ENCODE data around the gene LY6G6F. TPM values are rescaled to one million over a fixed set of nuclear protein-coding genes. Genes with fewer than 3 reads are reported as not detected.

The LY6G6F gene
- total and polyA plus RNA-seq, 12 donors = not detected

DNA sequence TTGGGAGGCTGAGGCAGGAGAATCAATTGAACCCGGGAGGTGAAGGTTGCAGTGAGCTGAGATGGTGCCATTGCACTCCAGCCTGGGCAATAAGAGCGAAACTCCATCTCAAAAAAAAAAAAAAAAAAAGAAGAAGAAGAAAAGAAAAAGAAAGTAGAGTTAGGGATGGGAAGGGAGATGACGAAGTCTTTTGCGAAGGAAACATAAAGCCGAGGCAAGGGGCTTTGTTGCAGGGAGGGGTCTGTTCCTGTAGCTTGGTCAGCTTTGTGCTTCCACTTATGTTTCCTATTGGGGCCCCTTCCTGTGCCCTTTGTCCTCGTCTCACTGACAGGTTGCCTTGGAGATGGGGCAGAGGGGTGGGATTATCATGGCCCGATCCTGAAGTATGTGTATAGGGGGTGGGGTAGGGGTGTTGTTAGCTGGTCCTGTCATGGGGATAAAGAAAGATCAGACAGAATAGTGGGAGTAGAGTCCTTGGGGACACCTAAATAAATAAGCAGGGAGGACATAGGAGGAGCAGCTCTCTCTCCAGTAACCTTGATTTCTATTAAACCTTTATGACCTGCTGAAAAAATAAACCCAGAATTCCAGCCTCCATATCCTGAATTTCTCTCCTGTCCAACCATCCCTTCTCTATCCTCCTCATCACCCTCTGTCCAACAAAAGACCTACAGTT is 30.8 kb downstream of the LY6G6F start:
- WGBS, 2 donors = 56 to 58% methylated on average over 7 of the region's 7 CpGs
- intact Hi-C loops (cut with DNase I) = loop anchor here in 6 of 10 donors (5.0 to 10.0 kb wide), 6 partner anchors 55 to 97 kb away; partner anchors contain the start of genes HSPA1B (in 1 of the 6), LY6G5C (in 1 of the 6) and VARS1 (in 1 of the 6)
- H3K9me3 ChIP-seq = no peaks in the 10 kb centered on the region
- H3K27me3 ChIP-seq = no peaks in the 10 kb centered on the region
- DNase-seq = peak in 1 of 2 donors; percentile 23
- peaks cover 7 to 64% (median 55%) of the 10 kb centered on the region in 9 donors for H3K4me1 ChIP-seq
- peaks cover 0 to 33% (median 17%) of the 10 kb centered on the region in 9 donors for H3K36me3 ChIP-seq
- ATAC-seq = no peak
- peak overlapping the region in 5 of 10 donors; percentile 66 to 94 (median 82) for H3K4me3 ChIP-seq
- TF ChIP-seq, protein P1, sequence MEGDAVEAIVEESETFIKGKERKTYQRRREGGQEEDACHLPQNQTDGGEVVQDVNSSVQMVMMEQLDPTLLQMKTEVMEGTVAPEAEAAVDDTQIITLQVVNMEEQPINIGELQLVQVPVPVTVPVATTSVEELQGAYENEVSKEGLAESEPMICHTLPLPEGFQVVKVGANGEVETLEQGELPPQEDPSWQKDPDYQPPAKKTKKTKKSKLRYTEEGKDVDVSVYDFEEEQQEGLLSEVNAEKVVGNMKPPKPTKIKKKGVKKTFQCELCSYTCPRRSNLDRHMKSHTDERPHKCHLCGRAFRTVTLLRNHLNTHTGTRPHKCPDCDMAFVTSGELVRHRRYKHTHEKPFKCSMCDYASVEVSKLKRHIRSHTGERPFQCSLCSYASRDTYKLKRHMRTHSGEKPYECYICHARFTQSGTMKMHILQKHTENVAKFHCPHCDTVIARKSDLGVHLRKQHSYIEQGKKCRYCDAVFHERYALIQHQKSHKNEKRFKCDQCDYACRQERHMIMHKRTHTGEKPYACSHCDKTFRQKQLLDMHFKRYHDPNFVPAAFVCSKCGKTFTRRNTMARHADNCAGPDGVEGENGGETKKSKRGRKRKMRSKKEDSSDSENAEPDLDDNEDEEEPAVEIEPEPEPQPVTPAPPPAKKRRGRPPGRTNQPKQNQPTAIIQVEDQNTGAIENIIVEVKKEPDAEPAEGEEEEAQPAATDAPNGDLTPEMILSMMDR (IDR thresholded peaks at IDR 0.05) = no peak
- peak overlapping the region in 9 of 10 donors; percentile 53 to 98 (median 96) for H3K27ac ChIP-seq

DNA sequence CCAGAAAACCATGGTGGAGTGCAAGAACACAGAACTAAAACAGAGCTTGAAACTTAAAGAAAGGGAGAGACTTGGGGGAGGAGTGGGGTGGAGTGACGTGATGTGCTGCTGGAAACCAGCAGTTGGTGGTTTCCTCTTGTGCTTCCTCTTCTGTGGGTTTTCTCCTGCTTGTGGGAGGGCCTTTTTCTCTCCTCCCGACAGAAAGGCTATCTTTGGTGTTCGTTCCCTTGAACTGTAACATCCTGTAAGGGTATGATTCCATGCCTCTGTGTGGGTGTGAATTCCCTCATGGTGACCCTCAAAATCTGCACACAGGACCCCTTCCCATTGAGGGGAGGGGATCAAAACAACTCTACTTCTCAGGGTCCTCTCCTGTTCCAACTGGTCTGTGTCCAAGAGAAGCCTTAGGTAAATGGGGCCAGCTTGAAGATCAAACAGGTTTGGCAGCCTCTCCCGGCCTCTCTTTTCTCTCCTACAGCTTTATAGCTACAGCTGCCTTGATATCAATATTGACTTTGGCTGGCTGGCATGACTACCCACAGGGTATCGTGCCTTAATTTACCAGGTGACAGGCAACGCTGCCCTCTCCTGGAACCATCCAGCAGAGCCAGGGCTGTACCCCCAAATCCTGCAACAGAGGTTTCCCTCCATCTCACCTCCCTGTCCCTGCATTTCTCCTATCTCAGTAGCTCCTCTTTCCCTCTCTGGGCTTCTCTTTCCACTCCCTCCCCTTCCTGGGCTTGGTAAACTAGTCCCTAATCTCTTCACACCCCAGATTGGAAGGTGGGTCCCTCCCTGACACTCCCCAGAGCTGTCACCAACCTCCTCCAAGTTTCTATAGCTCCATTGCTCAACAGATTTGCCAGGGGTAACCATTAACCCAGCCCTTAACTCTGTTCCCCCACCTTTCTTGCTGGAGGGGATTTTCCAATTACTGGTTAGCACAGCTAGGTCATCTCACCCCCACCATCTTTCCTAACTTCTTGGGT is 31.6 kb downstream of the LY6G6F start:
- peak in 1 of 2 donors; percentile 63 for DNase-seq
- H3K36me3 ChIP-seq = peaks cover 0 to 33% (median 9%) of the 10 kb centered on the region in 9 donors
- peak in 2 of 8 donors; percentile 4 to 21 for ATAC-seq
- TF ChIP-seq, protein P1 (IDR thresholded peaks at IDR 0.05) = peak in 3 of 9 donors; percentile 14 to 33 (median 20)
- H3K27ac ChIP-seq = peak overlapping the region in 9 of 10 donors; percentile 53 to 98 (median 96)
- H3K27me3 ChIP-seq = no peaks in the 10 kb centered on the region
- intact Hi-C loops (cut with DNase I) = loop anchor here in 6 of 10 donors (5.0 to 10.0 kb wide), 6 partner anchors 56 to 97 kb away; partner anchors contain the start of genes HSPA1B (in 1 of the 6), LY6G5C (in 1 of the 6) and VARS1 (in 1 of the 6)
- H3K9me3 ChIP-seq = no peaks in the 10 kb centered on the region
- peak overlapping the region in 3 of 10 donors; percentile 15 to 94 (median 82) for H3K4me3 ChIP-seq
- peaks cover 7 to 56% (median 54%) of the 10 kb centered on the region in 9 donors for H3K4me1 ChIP-seq
- WGBS, 2 donors = 40 to 44% methylated on average over 6 of the region's 6 CpGs

DNA sequence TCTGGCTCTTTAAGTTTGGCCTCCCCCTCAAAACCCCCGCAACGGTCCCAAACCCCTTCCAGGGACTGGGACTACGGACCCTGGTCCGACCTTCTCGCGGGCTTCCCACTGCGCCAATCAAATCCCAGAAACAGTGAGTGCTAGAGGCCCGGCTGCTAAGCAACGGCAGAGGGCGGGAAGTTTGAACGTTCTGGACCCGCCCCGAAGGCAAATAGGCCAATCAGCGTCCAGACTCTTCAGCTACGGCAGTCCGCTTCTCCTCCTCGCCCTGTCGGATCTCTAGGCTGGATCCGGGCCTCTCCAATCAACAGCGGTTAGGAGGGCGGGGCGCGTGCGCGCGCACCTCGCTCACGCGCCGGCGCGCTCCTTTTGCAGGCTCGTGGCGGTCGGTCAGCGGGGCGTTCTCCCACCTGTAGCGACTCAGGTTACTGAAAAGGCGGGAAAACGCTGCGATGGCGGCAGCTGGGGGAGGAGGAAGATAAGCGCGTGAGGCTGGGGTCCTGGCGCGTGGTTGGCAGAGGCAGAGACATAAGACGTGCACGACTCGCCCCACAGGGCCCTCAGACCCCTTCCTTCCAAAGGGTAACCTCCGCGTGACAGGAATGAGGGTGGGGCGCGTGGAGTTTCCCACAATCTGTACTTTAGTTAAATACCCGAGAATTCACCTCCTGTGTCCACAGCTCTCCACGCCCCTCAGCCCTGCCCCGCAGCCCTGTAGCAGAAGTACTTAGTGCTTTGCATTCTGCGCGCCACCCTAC is 33.2 kb downstream of the LY6G6F start, which contains the start of gene MSH5:
MSH5 (plus strand) TSS at position 367 of the 758 bp plus-strand sequence. CDS start 462 bp downstream, outside the sequence.
- ATAC-seq (peak; percentile 90 to 96 (median 94)), DNase-seq (peak; percentile 97 to 99)
- H3K9me3 ChIP-seq = no peaks in the 10 kb centered on the region
- H3K27ac ChIP-seq = peak within 1 kb of the TSS in 9 of 10 donors; percentile 20 to 98 (median 66)
- peak within 1 kb of the TSS; percentile 56 to 94 (median 76) for H3K4me3 ChIP-seq
- H3K36me3 ChIP-seq = peaks cover 0 to 19% (median 0%) of the 10 kb centered on the region in 9 donors
- WGBS, 2 donors = 0% methylated on average over 58 of the region's 58 CpGs
- TF ChIP-seq, protein P1 (IDR thresholded peaks at IDR 0.05) = no peak
- H3K27me3 ChIP-seq = no peaks in the 10 kb centered on the region
- H3K4me1 ChIP-seq = peaks cover 4 to 42% (median 38%) of the 10 kb centered on the region in 9 donors
- intact Hi-C loops (cut with DNase I) = loop anchor here in 6 of 10 donors (5.0 to 10.0 kb wide), 7 partner anchors 42 to 95 kb away; partner anchors contain the start of genes HSPA1B (in 1 of the 6), LY6G5C (in 1 of the 6) and VARS1 (in 1 of the 6)

All from heart right ventricle (tissue), 16 donors.